ENCODE results near the gene SMG6. TPM values are rescaled to one million over a fixed set of nuclear protein-coding genes. Genes with fewer than 3 reads are reported as not detected.

Gene SMG6
- total and polyA plus RNA-seq, 8 donors = 27.7 to 42.2 (median 38.5) TPM

- H3K27ac ChIP-seq = no peak overlapping the region
- TF ChIP-seq CTCF (IDR thresholded peaks at IDR 0.05) = no peak
- H3K9me3 ChIP-seq = no peaks in the 10 kb centered on the region
- ATAC-seq = no peak
- intact Hi-C loops (cut with DNase I) = loop anchor here in 1 of 2 donors (5.0 kb wide), 1 partner anchor 117 kb away; no protein-coding TSS in a partner anchor
- H3K4me3 ChIP-seq = peak overlapping the region; percentile 42 to 51
- H3K27me3 ChIP-seq = peaks cover 20 to 95% of the 10 kb centered on the region in 2 donors
- H3K4me1 ChIP-seq = peaks cover 14 to 37% of the 10 kb centered on the region in 2 donors
- H3K36me3 ChIP-seq = no peaks in the 10 kb centered on the region
- DNase-seq = no peak
Observed at GRCh38 chr17:2024572-2025219, 278.9 kb downstream of the SMG6 start.

GRCh38 chr17:2023692-2024571 lies 279.7 kb downstream of the SMG6 start:
- Histone ChIP-seq H3K36me3 (no peaks in the 10 kb centered on the region), H3K27me3 (peaks cover 20 to 92% of the 10 kb centered on the region in 2 donors), H3K27ac (no peak overlapping the region), H3K4me3 (peak overlapping the region; percentile 42 to 51), H3K9me3 (no peaks in the 10 kb centered on the region), H3K4me1 (peaks cover 14 to 37% of the 10 kb centered on the region in 2 donors)
- TF ChIP-seq CTCF (IDR thresholded peaks at IDR 0.05) = no peak
- intact Hi-C loops (cut with DNase I) = no loop called here
- peak in 3 of 4 donors; percentile 65 to 83 (median 83) for DNase-seq
- ATAC-seq = peak; percentile 16

GRCh38 chr17:2023256-2023655 lies 280.3 kb downstream of the SMG6 start:
- H3K27me3 ChIP-seq = peaks cover 20 to 92% of the 10 kb centered on the region in 2 donors
- H3K36me3 ChIP-seq = no peaks in the 10 kb centered on the region
- no peak for DNase-seq
- H3K9me3 ChIP-seq = no peaks in the 10 kb centered on the region
- no peak for ATAC-seq
- H3K4me3 ChIP-seq = peak overlapping the region in 1 of 2 donors; percentile 51
- intact Hi-C loops (cut with DNase I) = no loop called here
- peaks cover 14 to 37% of the 10 kb centered on the region in 2 donors for H3K4me1 ChIP-seq
- no peak overlapping the region for H3K27ac ChIP-seq
- no peak for TF ChIP-seq CTCF (IDR thresholded peaks at IDR 0.05)

GRCh38 chr17:2022647-2023240 lies 280.8 kb downstream of the SMG6 start:
- Histone ChIP-seq H3K27ac (no peak overlapping the region), H3K4me3 (no peak overlapping the region), H3K9me3 (no peaks in the 10 kb centered on the region), H3K4me1 (peaks cover 14 to 37% of the 10 kb centered on the region in 2 donors), H3K36me3 (no peaks in the 10 kb centered on the region), H3K27me3 (peaks cover 20 to 91% of the 10 kb centered on the region in 2 donors)
- DNase-seq = no peak
- no peak for ATAC-seq
- no peak for TF ChIP-seq CTCF (IDR thresholded peaks at IDR 0.05)
- intact Hi-C loops (cut with DNase I) = no loop called here

- Histone ChIP-seq H3K9me3 (no peaks in the 10 kb centered on the region), H3K4me1 (peaks cover 10 to 31% of the 10 kb centered on the region in 2 donors), H3K27me3 (peaks cover 20 to 70% of the 10 kb centered on the region in 2 donors), H3K4me3 (no peak overlapping the region), H3K36me3 (no peaks in the 10 kb centered on the region), H3K27ac (no peak overlapping the region)
- no peak for DNase-seq
- TF ChIP-seq CTCF (IDR thresholded peaks at IDR 0.05) = no peak
- ATAC-seq = no peak
- intact Hi-C loops (cut with DNase I) = no loop called here
Observed at GRCh38 chr17:2020721-2021120, 282.9 kb downstream of the SMG6 start.

All from left lung (tissue), 10 donors.